GM19099 (cell line): Measurements from ENCODE around the gene MGAT5.

Source experiments
- POLR2A ChIP-seq: IDR thresholded peaks from 3 replicates; pipeline ENCODE4 v1.6.1; 2011; ENCODE audit warnings: low read depth; ENCODE audit not compliant: insufficient read length; ENCODE audit errors: extremely low read depth

The MGAT5 gene

GRCh38 chr2:134362152-134362668 lies 108.3 kb downstream of the MGAT5 start:
- no peak for TF ChIP-seq POLR2A

- TF ChIP-seq POLR2A, result no peak
Observed at GRCh38 chr2:134362740-134363139, 108.9 kb downstream of the MGAT5 start.

GRCh38 chr2:134365356-134365755 lies 111.5 kb downstream of the MGAT5 start:
- no peak for TF ChIP-seq POLR2A

- no peak for TF ChIP-seq POLR2A
Observed at GRCh38 chr2:134366359-134366758, 112.5 kb downstream of the MGAT5 start.

GRCh38 chr2:134367213-134367612 lies 113.3 kb downstream of the MGAT5 start:
- no peak for TF ChIP-seq POLR2A

- TF ChIP-seq POLR2A, result no peak
Observed at GRCh38 chr2:134368009-134368817, 114.3 kb downstream of the MGAT5 start.

GRCh38 chr2:134369220-134369902 lies 115.5 kb downstream of the MGAT5 start:
- TF ChIP-seq POLR2A, result no peak

GRCh38 chr2:134370655-134371445 lies 117.0 kb downstream of the MGAT5 start:
- no peak for TF ChIP-seq POLR2A

GRCh38 chr2:134372141-134372540 lies 118.3 kb downstream of the MGAT5 start:
- no peak for TF ChIP-seq POLR2A

- TF ChIP-seq POLR2A, result no peak
Observed at GRCh38 chr2:134372611-134373131, 118.8 kb downstream of the MGAT5 start.

GRCh38 chr2:134375935-134376334 lies 122.1 kb downstream of the MGAT5 start:
- TF ChIP-seq POLR2A, result no peak

- TF ChIP-seq POLR2A, result no peak
Observed at GRCh38 chr2:134377730-134378129, 123.9 kb downstream of the MGAT5 start.

GRCh38 chr2:134379293-134379692 lies 125.4 kb downstream of the MGAT5 start:
- no peak for TF ChIP-seq POLR2A

- no peak for TF ChIP-seq POLR2A
Observed at GRCh38 chr2:134379722-134380121, 125.8 kb downstream of the MGAT5 start.

GRCh38 chr2:134381141-134381540 lies 127.3 kb downstream of the MGAT5 start:
- TF ChIP-seq POLR2A, result no peak

GRCh38 chr2:134384131-134384530 lies 130.3 kb downstream of the MGAT5 start:
- TF ChIP-seq POLR2A, result no peak

GRCh38 chr2:134385195-134385594 lies 131.3 kb downstream of the MGAT5 start:
- TF ChIP-seq POLR2A, result no peak
